Kidney capillary endothelial cell (primary cell): ENCODE measurements around the gene MTMR8.
"Not testable (repeated sequence)": the region's sequence is repeated elsewhere in the genome, so short reads cannot be mapped to it uniquely, and the experiment has no call there.

Experiments
- DNase-seq: peaks from one replicate; pipeline ENCODE4 v3.0.0-alpha.2; 2018; ENCODE audit warnings: low spot score

Gene MTMR8

DNA sequence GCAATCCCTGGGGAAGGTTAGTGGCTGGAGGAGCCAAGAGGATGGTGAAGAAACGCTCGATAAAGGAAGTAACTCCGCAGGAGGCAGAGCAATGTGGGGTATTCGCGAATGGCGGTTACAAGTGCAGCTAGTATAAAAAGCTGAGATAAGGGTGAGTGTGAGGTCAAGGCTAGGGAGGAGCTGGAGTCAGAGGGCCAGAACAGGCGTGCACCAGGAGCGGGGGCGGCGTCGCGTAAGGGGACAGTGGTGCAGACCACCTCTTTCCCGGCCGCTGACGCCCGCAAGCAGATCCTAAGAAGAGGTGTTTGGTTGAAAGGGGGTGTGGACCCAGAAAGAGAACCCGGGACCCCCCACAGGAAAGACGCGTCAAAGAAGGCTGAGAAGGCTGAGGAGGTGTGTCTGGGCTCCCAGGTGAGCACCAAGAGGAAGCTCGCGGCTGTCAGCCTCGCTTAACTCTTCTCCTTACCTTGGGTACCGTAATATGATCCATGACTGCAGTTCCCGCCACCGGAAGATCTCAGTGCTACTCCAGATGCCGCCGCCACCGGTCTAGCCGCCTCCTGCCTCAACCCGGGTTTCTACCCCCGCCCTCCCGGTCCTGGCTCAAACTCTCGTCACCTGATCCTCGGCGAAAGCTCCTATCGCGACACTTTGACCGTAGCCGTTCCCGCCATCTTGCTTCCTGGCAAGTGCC, at the start of gene MTMR8:
MTMR8 (minus strand) TSS at position 579 of the 694 bp plus-strand sequence; CDS start at position 490, 89 bp downstream.
- DNase-seq = peak; percentile 2

- DNase-seq = no peak
Measured at GRCh38 chrX:64439551-64439950, 44.3 kb upstream of the MTMR8 start.

GRCh38 chrX:64437665-64438064, 42.4 kb upstream of the MTMR8 start:
- DNase-seq = no peak

- DNase-seq = no peak
Measured at GRCh38 chrX:64437218-64437617, 42.0 kb upstream of the MTMR8 start.

DNA sequence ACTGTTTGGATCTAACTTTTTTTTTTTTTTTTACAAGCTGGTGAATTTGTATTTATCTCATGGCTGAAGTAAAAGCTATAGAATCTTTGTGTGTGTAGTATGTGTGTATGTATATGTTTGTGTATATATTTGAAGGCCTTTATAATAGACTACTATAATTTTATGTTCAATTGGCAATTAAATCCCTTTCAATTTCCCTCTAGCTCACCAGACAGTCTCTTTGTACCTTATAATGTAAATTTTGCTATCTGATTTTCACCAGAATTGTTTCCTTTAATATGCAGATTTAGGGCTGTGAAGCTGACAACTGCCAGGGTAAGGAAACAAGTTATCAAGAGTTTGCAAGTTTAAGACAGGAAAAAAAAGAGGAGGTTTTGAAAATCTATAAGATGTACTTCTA, 33.1 kb upstream of the MTMR8 start:
- DNase-seq = no peak

DNA sequence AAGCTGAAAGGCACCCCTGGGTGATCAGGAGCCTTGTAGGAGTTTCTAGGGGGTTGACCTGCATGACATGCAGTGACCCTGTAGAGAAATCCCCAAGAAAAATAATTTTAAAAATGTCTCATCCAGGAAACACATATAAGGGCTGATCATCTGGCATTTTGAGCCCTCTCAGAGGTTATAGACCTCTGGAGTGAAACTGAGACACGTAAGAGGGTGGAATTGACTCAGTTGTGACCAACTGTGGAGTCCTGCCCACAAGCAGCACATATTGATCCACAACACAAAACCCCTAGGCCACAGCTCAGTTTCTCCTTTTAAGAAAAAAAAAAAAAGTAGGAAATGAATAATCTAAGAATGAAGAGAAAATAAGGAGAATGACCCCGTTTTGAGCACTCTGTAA, 32.5 kb upstream of the MTMR8 start:
- no peak for DNase-seq

- DNase-seq = no peak
Measured at GRCh38 chrX:64427281-64427680, 32.0 kb upstream of the MTMR8 start.

GRCh38 chrX:64409730-64410129, 14.5 kb upstream of the MTMR8 start:
- not testable (repeated sequence) for DNase-seq

DNA sequence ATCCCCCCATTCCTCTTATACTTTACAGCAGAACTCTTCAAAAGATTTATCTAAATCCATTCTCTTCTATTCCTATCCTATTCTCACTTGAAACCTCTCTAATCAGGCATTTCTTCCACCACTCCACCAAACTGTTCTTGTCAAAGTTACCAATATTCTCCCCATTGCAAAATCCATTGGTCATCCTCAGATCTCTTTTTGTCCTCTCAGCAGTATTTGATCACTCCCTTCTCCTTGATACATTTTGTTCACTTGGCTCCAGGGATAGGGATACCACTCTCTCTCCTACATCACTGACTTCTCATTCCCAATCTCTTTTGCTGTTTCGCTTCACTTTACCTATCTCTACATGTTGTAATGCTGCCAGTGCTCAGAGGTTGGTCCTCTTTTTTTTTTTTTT, 2.8 kb upstream of the MTMR8 start:
- DNase-seq = no peak

- DNase-seq = no peak
Measured at GRCh38 chrX:64395568-64395929, 297 bp upstream of the MTMR8 start.

DNA sequence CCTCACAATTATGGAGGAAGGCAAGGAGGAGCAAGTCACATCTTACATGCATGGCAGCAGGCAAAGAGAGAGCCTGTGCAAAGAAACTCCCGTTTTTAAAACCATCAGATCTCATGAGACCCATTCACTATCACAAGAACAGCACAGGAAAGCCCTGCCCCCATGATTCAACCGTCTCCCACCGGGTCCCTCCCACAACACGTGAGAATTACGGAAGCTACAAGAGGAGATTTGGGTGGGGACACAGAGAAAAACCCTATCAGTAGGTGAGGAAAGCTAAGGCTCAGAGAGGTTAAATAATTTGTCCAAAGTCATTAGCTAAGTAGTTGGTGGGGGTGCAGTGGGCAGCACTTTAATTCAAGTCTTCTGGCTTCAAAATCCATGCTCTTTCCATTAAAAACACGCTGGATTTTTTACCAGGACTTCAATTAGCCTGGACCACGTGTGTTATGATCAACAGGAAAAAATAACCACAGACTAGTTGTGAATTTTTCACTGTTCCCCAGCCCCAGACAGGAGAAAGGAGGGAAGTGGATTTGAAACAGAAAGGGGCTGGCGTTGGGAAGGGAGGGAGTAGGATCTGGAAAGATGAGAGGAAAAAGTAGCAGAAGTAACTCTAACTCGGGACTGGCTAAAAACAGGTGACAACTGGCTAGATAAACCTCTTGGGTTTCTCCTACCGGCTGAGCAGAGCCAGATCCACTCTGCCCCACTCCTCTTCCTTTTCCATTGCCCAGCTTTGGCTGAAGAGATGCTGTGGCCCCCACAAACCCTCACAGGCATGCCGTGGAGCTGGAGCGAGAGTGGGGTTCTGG, 986 bp downstream of the MTMR8 start:
- DNase-seq = no peak

GRCh38 chrX:64389489-64389888, 5.8 kb downstream of the MTMR8 start:
- DNase-seq = no peak

GRCh38 chrX:64380789-64381188, 14.5 kb downstream of the MTMR8 start:
- DNase-seq = not testable (repeated sequence)

GRCh38 chrX:64379924-64380323, 15.3 kb downstream of the MTMR8 start:
- no peak for DNase-seq

DNA sequence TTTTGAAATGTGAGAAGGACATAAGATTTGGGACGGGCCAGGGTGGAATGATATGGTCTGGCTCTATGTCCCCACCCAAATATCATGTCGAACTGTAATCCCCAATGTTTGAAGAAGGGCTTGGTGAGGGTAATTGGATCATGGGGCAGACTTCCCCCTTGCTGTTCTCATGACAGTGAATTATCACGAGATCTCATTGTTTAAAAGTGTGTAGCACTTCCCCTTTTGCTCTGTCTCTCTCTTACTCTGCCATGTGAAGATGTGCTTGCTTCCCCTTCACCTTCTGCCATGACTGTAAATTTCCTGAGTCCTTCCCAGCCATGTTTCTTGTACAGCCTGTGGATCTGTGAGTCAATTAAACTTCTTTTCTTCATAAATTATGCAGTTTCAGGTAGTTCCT, 17.5 kb downstream of the MTMR8 start:
- DNase-seq = no peak

- DNase-seq = no peak
Measured at GRCh38 chrX:64352081-64352480, 43.2 kb downstream of the MTMR8 start.

GRCh38 chrX:64350521-64350920, 44.7 kb downstream of the MTMR8 start:
- no peak for DNase-seq

- DNase-seq = no peak
Measured at GRCh38 chrX:64350047-64350446, 45.2 kb downstream of the MTMR8 start.

- DNase-seq = no peak
Measured at GRCh38 chrX:64342811-64343210, 52.4 kb downstream of the MTMR8 start.

- no peak for DNase-seq
Measured at GRCh38 chrX:64338296-64338695, 57.0 kb downstream of the MTMR8 start.

DNA sequence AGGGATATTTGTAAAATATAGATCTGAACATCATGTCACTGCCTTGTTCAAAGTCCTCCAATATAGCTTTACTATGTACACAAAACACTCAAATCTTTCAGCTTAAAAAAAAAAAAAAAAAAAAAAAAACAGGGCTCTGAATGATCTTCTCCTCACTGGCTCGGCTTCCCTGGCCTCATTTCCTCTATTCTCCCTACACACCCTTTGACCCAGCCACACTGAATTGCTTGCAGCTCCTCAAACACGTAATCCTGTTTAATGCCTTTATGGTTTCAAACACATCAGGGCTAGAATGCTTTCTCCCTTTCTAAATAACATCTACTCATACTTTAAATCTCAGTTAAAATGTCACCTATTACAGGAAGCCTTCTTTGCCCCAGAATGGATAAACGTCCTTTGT, 60.8 kb downstream of the MTMR8 start:
- no peak for DNase-seq

- no peak for DNase-seq
Measured at GRCh38 chrX:64330284-64330683, 65.0 kb downstream of the MTMR8 start.

DNA sequence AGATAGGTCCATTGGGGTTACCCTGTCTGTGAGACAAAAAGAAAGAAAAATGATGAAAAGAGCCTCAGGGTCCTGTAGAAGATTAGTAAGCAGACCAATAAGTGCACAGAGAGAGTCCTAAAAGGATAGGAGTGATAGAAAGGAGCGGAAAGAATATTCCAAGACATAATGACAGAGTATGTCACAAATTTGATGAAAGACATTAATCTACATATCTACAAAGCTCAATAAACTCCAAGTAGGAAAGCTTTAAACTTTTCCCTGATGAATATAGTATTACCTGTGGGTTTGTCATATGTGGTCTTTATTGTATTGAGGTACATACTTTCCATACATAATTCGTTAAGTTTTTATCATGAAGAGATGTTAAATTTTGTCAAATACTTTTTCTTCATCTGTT, 73.7 kb downstream of the MTMR8 start:
- DNase-seq = no peak

DNA sequence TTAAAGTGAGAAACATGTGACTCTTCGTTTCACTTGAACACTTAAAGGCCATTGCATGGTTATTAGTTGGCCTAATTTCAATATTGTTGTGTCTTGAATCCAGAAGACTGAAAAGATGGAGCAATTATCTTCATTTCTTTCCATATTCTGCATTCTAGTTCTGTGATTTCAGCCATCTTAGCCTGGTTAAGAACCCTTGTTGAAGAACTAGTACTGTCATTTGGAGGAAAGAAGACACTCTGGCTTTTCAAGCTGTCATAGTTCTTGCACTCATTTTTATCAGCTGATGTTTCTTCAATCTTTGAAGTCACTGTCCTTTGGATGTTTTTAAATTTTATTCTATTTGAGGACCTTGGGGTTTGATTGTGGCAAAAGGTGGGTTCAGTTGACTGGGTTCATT, 81.6 kb downstream of the MTMR8 start:
- no peak for DNase-seq
